PC-9 (cell line): ENCODE data around the gene ALKBH6.

Experiments
- EZH2 ChIP-seq: fragments of 200-600 bp; sonication (generic); IDR thresholded peaks from 2 replicates; pipeline ENCODE4 v1.8.0; 2017; ENCODE audit warnings: antibody characterized with exemption, low read depth
- TF ChIP-seq, protein P1 (sequence below): fragments of 200-600 bp; sonication (generic); conservative IDR thresholded peaks from 2 replicates; pipeline ENCODE4 v1.6.1; 2017; ENCODE audit warnings: mixed run types, antibody characterized with exemption, mild to moderate bottlenecking, moderate library complexity

DNA sequence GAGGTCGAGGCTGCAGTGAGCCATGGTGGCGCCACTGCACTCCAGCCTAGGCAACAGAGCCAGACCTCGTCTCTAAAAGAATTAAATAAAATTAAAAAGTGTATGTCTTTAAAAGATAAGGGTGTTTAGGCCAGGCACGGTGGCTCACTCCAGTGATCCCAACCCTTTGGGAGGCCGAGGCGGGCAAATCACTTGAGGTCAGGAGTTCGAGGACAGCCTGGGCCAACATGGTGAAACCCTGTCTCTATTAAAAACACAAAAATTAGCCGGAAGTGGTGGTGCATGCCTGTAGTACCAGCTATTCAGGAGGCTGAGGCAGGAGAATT lies 26.5 kb downstream of the ALKBH6 start:
- TF ChIP-seq, protein P1, sequence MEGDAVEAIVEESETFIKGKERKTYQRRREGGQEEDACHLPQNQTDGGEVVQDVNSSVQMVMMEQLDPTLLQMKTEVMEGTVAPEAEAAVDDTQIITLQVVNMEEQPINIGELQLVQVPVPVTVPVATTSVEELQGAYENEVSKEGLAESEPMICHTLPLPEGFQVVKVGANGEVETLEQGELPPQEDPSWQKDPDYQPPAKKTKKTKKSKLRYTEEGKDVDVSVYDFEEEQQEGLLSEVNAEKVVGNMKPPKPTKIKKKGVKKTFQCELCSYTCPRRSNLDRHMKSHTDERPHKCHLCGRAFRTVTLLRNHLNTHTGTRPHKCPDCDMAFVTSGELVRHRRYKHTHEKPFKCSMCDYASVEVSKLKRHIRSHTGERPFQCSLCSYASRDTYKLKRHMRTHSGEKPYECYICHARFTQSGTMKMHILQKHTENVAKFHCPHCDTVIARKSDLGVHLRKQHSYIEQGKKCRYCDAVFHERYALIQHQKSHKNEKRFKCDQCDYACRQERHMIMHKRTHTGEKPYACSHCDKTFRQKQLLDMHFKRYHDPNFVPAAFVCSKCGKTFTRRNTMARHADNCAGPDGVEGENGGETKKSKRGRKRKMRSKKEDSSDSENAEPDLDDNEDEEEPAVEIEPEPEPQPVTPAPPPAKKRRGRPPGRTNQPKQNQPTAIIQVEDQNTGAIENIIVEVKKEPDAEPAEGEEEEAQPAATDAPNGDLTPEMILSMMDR, result no peak
- no peak for TF ChIP-seq EZH2
